HEK293 (cell line): ENCODE measurements around the gene ATP11C.

ENCODE experiments used
- CTCF ChIA-PET: fragments of 350-600 bp; formaldehyde crosslinking; extraction: SDS; loops from one replicate; lab custom pipeline; 2021; ENCODE audit warnings: antibody characterized with exemption; lab: Yijun Ruan, JAX
- POLR2A ChIA-PET: fragments of 300-600 bp; formaldehyde crosslinking; extraction: SDS; loops from one replicate; lab custom pipeline; 2020; ENCODE audit warnings: antibody characterized with exemption, inconsistent platforms; lab: Yijun Ruan, JAX
- H3K27ac ChIP-seq: fragments of 200-500 bp; sonication (Bioruptor generic); 2 replicates; pipeline ENCODE4 v1.5.1; 2014; ENCODE audit warnings: low read depth, low read length, control low read depth, inconsistent platforms; ENCODE audit errors: extremely low read depth
- H3K36me3 ChIP-seq, 2 experiments: fragments of 200-500 bp in 1 of 2; sonication (Bioruptor generic) in 1 of 2; 1 replicate in 1 of 2; 2 replicates in 1 of 2; pipeline ENCODE4 v1.5.1; 2014 to 2017; ENCODE audit warnings: inconsistent platforms in 2 of 2, low read length in 2 of 2; ENCODE audit not compliant: control insufficient read depth in 2 of 2, insufficient read depth in 1 of 2
- H3K4me1 ChIP-seq: fragments of 200-500 bp; sonication (Bioruptor generic); 2 replicates; pipeline ENCODE4 v1.5.1; 2014; ENCODE audit warnings: mild to moderate bottlenecking, low read length, inconsistent platforms; ENCODE audit not compliant: control insufficient read depth, insufficient read depth
- H3K4me3 ChIP-seq: 2 replicates; pipeline ENCODE4 v1.5.1; 2011; ENCODE audit warnings: low read depth, mild to moderate bottlenecking, control low read depth, low read length, moderate library complexity
- H3K9me3 ChIP-seq: fragments of 200-500 bp; sonication (Bioruptor generic); 2 replicates; pipeline ENCODE4 v1.5.1; 2014; ENCODE audit warnings: low read depth, low read length, inconsistent platforms; ENCODE audit not compliant: control insufficient read depth, insufficient read depth
- ATF2 ChIP-seq: fragments of 450-650 bp; formaldehyde crosslinking; IDR thresholded peaks from 2 replicates; pipeline ENCODE4 v1.5.1; 2016; ENCODE audit warnings: missing biosample characterization, missing genetic modification characterization, low read depth
- BCL6B ChIP-seq: fragments of 450-650 bp; formaldehyde crosslinking; IDR thresholded peaks from 2 replicates; pipeline ENCODE4 v1.5.1; 2017; ENCODE audit warnings: missing biosample characterization, missing genetic modification characterization
- GLIS1 ChIP-seq: fragments of 450-650 bp; formaldehyde crosslinking; IDR thresholded peaks from 2 replicates; pipeline ENCODE4 v1.5.1; 2016; ENCODE audit warnings: missing biosample characterization, missing genetic modification characterization
- HOXC10 ChIP-seq: sonication (generic); formaldehyde crosslinking; IDR thresholded peaks from 2 replicates; pipeline ENCODE4 v1.8.1; 2023; ENCODE audit warnings: mild to moderate bottlenecking, missing genetic modification reagents
- INSM2 ChIP-seq: fragments of 450-650 bp; formaldehyde crosslinking; IDR thresholded peaks from 2 replicates; pipeline ENCODE4 v1.5.1; 2016; ENCODE audit warnings: missing biosample characterization, missing genetic modification characterization
- KLF1 ChIP-seq: fragments of 450-650 bp; formaldehyde crosslinking; IDR thresholded peaks from 2 replicates; pipeline ENCODE4 v1.5.1; 2016; ENCODE audit warnings: missing biosample characterization, missing genetic modification characterization
- PATZ1 ChIP-seq: fragments of 450-650 bp; formaldehyde crosslinking; IDR thresholded peaks from 2 replicates; pipeline ENCODE4 v1.5.1; 2016; ENCODE audit warnings: missing biosample characterization, missing genetic modification characterization
- SALL2 ChIP-seq: fragments of 450-650 bp; formaldehyde crosslinking; IDR thresholded peaks from 2 replicates; pipeline ENCODE4 v1.5.0; 2017; ENCODE audit warnings: missing biosample characterization, mild to moderate bottlenecking, missing genetic modification characterization, borderline replicate concordance
- YY2 ChIP-seq: fragments of 450-650 bp; formaldehyde crosslinking; IDR thresholded peaks from 2 replicates; pipeline ENCODE4 v1.5.1; 2016; ENCODE audit warnings: missing biosample characterization, missing genetic modification characterization
- ZBTB7A ChIP-seq: fragments of 450-650 bp; formaldehyde crosslinking; IDR thresholded peaks from 2 replicates; pipeline ENCODE4 v1.5.1; 2016; ENCODE audit warnings: low read depth, missing biosample characterization, missing genetic modification characterization
- ZFP3 ChIP-seq: fragments of 450-650 bp; formaldehyde crosslinking; IDR thresholded peaks from 2 replicates; pipeline ENCODE4 v1.5.1; 2016; ENCODE audit warnings: low read depth, missing biosample characterization, missing genetic modification characterization
- ZNF112 ChIP-seq: fragments of 450-650 bp; formaldehyde crosslinking; IDR thresholded peaks from 2 replicates; pipeline ENCODE4 v1.5.0; 2017; ENCODE audit warnings: missing biosample characterization, missing genetic modification characterization
- ZNF132 ChIP-seq: fragments of 450-650 bp; formaldehyde crosslinking; IDR thresholded peaks from 2 replicates; pipeline ENCODE4 v1.5.1; 2017; ENCODE audit warnings: missing biosample characterization, missing genetic modification characterization, borderline replicate concordance
- ZNF146 ChIP-seq: fragments of 450-650 bp; formaldehyde crosslinking; IDR thresholded peaks from 2 replicates; pipeline ENCODE4 v1.5.1; 2016; ENCODE audit warnings: missing biosample characterization, missing genetic modification characterization
- ZNF175 ChIP-seq: fragments of 450-650 bp; formaldehyde crosslinking; IDR thresholded peaks from 2 replicates; pipeline ENCODE4 v1.5.1; 2016; ENCODE audit warnings: missing biosample characterization, missing genetic modification characterization
- ZNF23 ChIP-seq: fragments of 450-650 bp; formaldehyde crosslinking; IDR thresholded peaks from 2 replicates; pipeline ENCODE4 v1.5.1; 2016; ENCODE audit warnings: missing biosample characterization, missing genetic modification characterization, borderline replicate concordance
- ZNF239 ChIP-seq: fragments of 450-650 bp; formaldehyde crosslinking; IDR thresholded peaks from 2 replicates; pipeline ENCODE4 v1.5.1; 2016; ENCODE audit warnings: missing biosample characterization, missing genetic modification characterization
- ZNF324 ChIP-seq: fragments of 450-650 bp; formaldehyde crosslinking; IDR thresholded peaks from 2 replicates; pipeline ENCODE4 v1.5.1; 2016; ENCODE audit warnings: missing biosample characterization, missing genetic modification characterization
- ZNF600 ChIP-seq: fragments of 450-650 bp; formaldehyde crosslinking; IDR thresholded peaks from 2 replicates; pipeline ENCODE4 v1.5.1; 2016; ENCODE audit warnings: missing biosample characterization, missing genetic modification characterization
- ZNF777 ChIP-seq: fragments of 450-650 bp; formaldehyde crosslinking; IDR thresholded peaks from 2 replicates; pipeline ENCODE4 v1.5.1; 2017; ENCODE audit warnings: missing biosample characterization, missing genetic modification characterization, borderline replicate concordance
- ZNF791 ChIP-seq: fragments of 450-650 bp; formaldehyde crosslinking; IDR thresholded peaks from 2 replicates; pipeline ENCODE4 v1.5.1; 2016; ENCODE audit warnings: missing biosample characterization, missing genetic modification characterization
- TF ChIP-seq, protein P1 (sequence below): fragments of 450-650 bp; IDR thresholded peaks from 2 replicates; pipeline ENCODE4 v1.5.1; 2018; ENCODE audit warnings: missing biosample characterization, mild to moderate bottlenecking, missing genetic modification characterization

Gene ATP11C

GRCh38 chrX:139783030-139783429 is 149.8 kb downstream of the ATP11C start:
- H3K4me1 ChIP-seq: no peaks in the 10 kb centered on the region
- H3K4me3 ChIP-seq: no peak overlapping the region
- ChIA-PET POLR2A (no interaction called here), CTCF (no interaction called here)
- H3K27ac ChIP-seq: no peak overlapping the region
- TF ChIP-seq ZNF791 (tag by site-specific recombination) (no peak), ZNF112 (tag by site-specific recombination) (no peak), BCL6B (tag by site-specific recombination) (no peak), ZNF23 (no peak), INSM2 (tag by site-specific recombination) (no peak), YY2 (tag by site-specific recombination) (no peak)
- TF ChIP-seq, protein P1, sequence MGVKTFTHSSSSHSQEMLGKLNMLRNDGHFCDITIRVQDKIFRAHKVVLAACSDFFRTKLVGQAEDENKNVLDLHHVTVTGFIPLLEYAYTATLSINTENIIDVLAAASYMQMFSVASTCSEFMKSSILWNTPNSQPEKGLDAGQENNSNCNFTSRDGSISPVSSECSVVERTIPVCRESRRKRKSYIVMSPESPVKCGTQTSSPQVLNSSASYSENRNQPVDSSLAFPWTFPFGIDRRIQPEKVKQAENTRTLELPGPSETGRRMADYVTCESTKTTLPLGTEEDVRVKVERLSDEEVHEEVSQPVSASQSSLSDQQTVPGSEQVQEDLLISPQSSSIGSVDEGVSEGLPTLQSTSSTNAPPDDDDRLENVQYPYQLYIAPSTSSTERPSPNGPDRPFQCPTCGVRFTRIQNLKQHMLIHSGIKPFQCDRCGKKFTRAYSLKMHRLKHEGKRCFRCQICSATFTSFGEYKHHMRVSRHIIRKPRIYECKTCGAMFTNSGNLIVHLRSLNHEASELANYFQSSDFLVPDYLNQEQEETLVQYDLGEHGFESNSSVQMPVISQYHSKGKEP (tag by site-specific recombination): no peak
- H3K9me3 ChIP-seq: no peaks in the 10 kb centered on the region
- H3K36me3 ChIP-seq: peaks cover under 1 to 68% of the 10 kb centered on the region in 2 experiments

- no peaks in the 10 kb centered on the region for H3K4me1 ChIP-seq
- no peak overlapping the region for H3K27ac ChIP-seq
- POLR2A ChIA-PET: no interaction called here
- H3K9me3 ChIP-seq: no peaks in the 10 kb centered on the region
- no peak for TF ChIP-seq ZNF239 (tag by site-specific recombination)
- no peak for TF ChIP-seq KLF1 (tag by site-specific recombination)
- TF ChIP-seq ZBTB7A (tag by site-specific recombination): no peak
- no peak for TF ChIP-seq SALL2
- TF ChIP-seq GLIS1 (tag by site-specific recombination): no peak
- TF ChIP-seq HOXC10: no peak
- TF ChIP-seq ZNF777: no peak
- no peak for TF ChIP-seq ATF2 (tag by site-specific recombination)
- TF ChIP-seq ZFP3 (tag by site-specific recombination): no peak
- TF ChIP-seq ZNF600 (tag by site-specific recombination): no peak
- no peak for TF ChIP-seq ZNF146 (tag by site-specific recombination)
- no peak for TF ChIP-seq PATZ1 (tag by site-specific recombination)
- no peak for TF ChIP-seq ZNF132 (tag by site-specific recombination)
- TF ChIP-seq ZNF175 (tag by site-specific recombination): no peak
- TF ChIP-seq ZNF324 (tag by site-specific recombination): no peak
- TF ChIP-seq, all 188 proteins: peak for 0
- CTCF ChIA-PET: no interaction called here
- H3K36me3 ChIP-seq: peaks cover 0 to 60% of the 10 kb centered on the region in 2 experiments; a peak in 1 of 3 replicates
- no peak overlapping the region for H3K4me3 ChIP-seq
These were observed 156.3 kb downstream of the ATP11C start for GRCh38 chrX:139776599-139776998.
